ENCODE results near the gene ZNF408.

DNA sequence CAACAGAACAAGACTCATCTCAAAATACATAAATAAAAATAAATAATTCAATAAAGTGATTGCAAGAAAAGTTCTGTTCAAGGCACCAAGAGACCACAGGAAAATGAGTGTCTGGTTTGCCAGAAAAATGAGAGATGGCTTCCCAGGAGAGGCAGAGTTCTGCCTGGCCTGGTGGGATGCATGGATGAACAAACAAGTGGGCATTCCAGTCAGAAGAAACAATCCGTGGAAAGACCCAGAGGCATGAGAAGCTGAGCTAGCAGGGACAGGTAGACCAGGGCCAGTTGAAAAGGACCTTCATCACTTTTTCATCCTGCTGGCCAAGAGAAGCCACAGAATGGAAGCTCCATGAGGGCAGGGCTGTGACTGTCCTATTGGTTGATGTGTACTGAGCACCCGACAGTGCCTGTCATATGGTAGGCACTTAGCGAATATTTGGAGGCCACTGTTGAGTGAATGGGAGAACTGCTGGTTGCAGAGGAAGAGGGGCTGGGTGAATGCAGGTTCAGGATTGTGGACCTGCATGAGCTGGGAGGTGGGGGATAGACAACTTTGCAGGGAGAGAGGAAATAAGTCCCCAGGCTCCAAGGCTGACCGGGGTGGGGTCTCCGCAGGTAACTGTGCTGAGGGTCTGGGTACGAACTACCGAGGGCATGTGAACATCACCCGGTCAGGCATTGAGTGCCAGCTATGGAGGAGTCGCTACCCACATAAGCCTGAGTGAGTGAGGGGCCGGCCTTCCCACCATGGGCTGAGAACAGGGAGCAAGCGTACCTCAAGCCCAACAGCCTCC, 21.9 kb downstream of the ZNF408 start:
- TF ChIP-seq CTCF (IDR thresholded peaks at IDR 0.05 in 8 of 11, conservative IDR thresholded peaks at IDR 0.05 in 3 of 11) (no peak), POLR2AphosphoS5 (IDR thresholded peaks at IDR 0.05) (no peak)

Measured in spleen (tissue), 7 donors.